Measurements from ENCODE around the gene PSMC1.
A peak's percentile ranks its signal among the peaks of the same experiment; 100 is the strongest.

DNA sequence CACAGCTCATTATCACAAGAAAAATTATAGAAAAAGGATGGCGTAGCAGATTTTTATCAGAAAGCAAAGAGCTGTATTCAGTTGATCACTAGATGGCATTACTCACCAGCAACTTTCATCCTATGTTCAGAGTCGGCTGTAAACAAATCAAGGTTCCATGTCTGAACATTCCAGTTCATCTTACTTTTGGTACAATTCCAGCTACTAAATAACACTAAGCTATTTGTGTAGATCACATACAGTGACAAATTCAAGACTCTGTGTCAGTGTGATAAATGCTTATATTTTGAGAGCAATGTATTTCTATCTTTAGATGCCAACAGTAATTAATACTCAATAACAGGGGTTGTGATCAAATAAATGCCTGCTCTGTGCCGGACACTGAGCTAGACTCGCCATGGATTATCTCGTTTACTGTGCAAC, 45.3 kb downstream of the PSMC1 start:
- TF ChIP-seq CTCF (IDR thresholded peaks at IDR 0.05; ENCODE audit: low read depth, low read length) (peak; percentile 54), EZH2phosphoT487 (IDR thresholded peaks at IDR 0.05; ENCODE audit: low read depth) (no peak)

Data from OCI-LY3 (cell line).